GM19328 (cell line): ENCODE measurements around the gene RIOX2.
"Not testable (repeated sequence)": the region's sequence is repeated elsewhere in the genome, so short reads cannot be mapped to it uniquely, and the experiment has no call there.

Experiments
- ATAC-seq: cut with Tn5 transposase; IDR thresholded peaks from one replicate; pipeline ENCODE4 v1.9.1; 2021; ENCODE audit warnings: mild to moderate bottlenecking, moderate library complexity; ENCODE audit not compliant: unreplicated experiment

RIOX2 gene

GRCh38 chr3:97916576-97916975 is 55.7 kb downstream of the RIOX2 start:
- ATAC-seq: no peak

GRCh38 chr3:97914388-97914787 is 57.8 kb downstream of the RIOX2 start:
- ATAC-seq: no peak

- no peak for ATAC-seq
Observed at GRCh38 chr3:97911459-97911858, 60.8 kb downstream of the RIOX2 start.

GRCh38 chr3:97910931-97911351 is 61.3 kb downstream of the RIOX2 start:
- ATAC-seq: no peak

- not testable (repeated sequence) for ATAC-seq
Observed at GRCh38 chr3:97910236-97910831, 61.9 kb downstream of the RIOX2 start.

GRCh38 chr3:97909830-97910229 is 62.4 kb downstream of the RIOX2 start:
- ATAC-seq: not testable (repeated sequence)

- ATAC-seq: no peak
Observed at GRCh38 chr3:97901313-97902248, 70.7 kb downstream of the RIOX2 start.

GRCh38 chr3:97899331-97899730 is 72.9 kb downstream of the RIOX2 start:
- ATAC-seq: no peak

GRCh38 chr3:97896547-97896946 is 75.7 kb downstream of the RIOX2 start:
- no peak for ATAC-seq

GRCh38 chr3:97896129-97896528 is 76.1 kb downstream of the RIOX2 start:
- no peak for ATAC-seq

- ATAC-seq: peak; percentile 70
Observed at GRCh38 chr3:97895216-97895615, 77.0 kb downstream of the RIOX2 start.

- ATAC-seq: no peak
Observed at GRCh38 chr3:97892852-97893251, 79.4 kb downstream of the RIOX2 start.
